Activated CD4-positive, alpha-beta memory T cell treated with anti-CD3 and anti-CD28 coated beads for 36 hours (primary cell): ENCODE measurements around the gene PRKCD. TPM values are rescaled to one million over a fixed set of nuclear protein-coding genes. Genes with fewer than 3 reads are reported as not detected.

ENCODE experiments used
- CTCF ChIA-PET: fragments of 350-600 bp; sonication (Branson Sonifier 250); formaldehyde crosslinking; loops from one replicate; lab custom pipeline; 2021; ENCODE audit warnings: antibody characterized with exemption, inconsistent platforms; lab: Charles Lee
- POLR2A ChIA-PET: fragments of 350-600 bp; sonication (Branson Sonifier 250); formaldehyde crosslinking; loops from one replicate; lab custom pipeline; 2021; ENCODE audit warnings: antibody characterized with exemption; lab: Charles Lee
- DNase-seq: peaks from one replicate; pipeline ENCODE4 v3.0.0-alpha.2; 2020
- H3K27ac Mint-ChIP-seq: one replicate; pipeline ENCODE4 v1.8.0; 2021; ENCODE audit warnings: mixed read lengths
- H3K27me3 Mint-ChIP-seq: one replicate; pipeline ENCODE4 v1.8.0; 2021; ENCODE audit warnings: mixed read lengths
- H3K36me3 Mint-ChIP-seq: one replicate; pipeline ENCODE4 v1.8.0; 2021; ENCODE audit warnings: mixed read lengths
- H3K4me1 Mint-ChIP-seq: one replicate; pipeline ENCODE4 v1.8.0; 2021; ENCODE audit warnings: low read depth, mixed read lengths
- H3K4me3 Mint-ChIP-seq: one replicate; pipeline ENCODE4 v1.8.0; 2021; ENCODE audit warnings: mild to moderate bottlenecking, mixed read lengths
- H3K9me3 Mint-ChIP-seq: one replicate; pipeline ENCODE4 v1.8.0; 2021; ENCODE audit warnings: mixed read lengths
- intact Hi-C: fragments of 100-400 bp; cut with micrococcal nuclease; formaldehyde crosslinking; loops from one replicate; pipeline ENCODE4 v1.15.1; 2023
- total RNA-seq, 2 experiments: library from RNA; stranded (reverse); gene quantifications; one replicate each; pipeline ENCODE4 v1.2.3, GENCODE V29; 2021

PRKCD gene
- total RNA-seq, 2 experiments from 2014 or later, result 23.8 to 25.9 TPM

- Mint-ChIP-seq H3K4me3 (no peak overlapping the region), H3K9me3 (no peaks in the 10 kb centered on the region), H3K4me1 (no peaks in the 10 kb centered on the region), H3K27me3 (no peaks in the 10 kb centered on the region), H3K36me3 (peaks cover 10% of the 10 kb centered on the region), H3K27ac (no peak overlapping the region)
- POLR2A ChIA-PET, result interaction anchor here (0.6 kb wide), 1 partner anchor 1742 kb away, joined by 3 read pairs; no protein-coding TSS in a partner anchor
- no peak for DNase-seq
- CTCF ChIA-PET, result no interaction called here
- intact Hi-C loops, result no loop called here
Measured at GRCh38 chr3:53242155-53242554, 81.1 kb downstream of the PRKCD start.

Other genes starting within 250 kb of the PRKCD start
- gene SFMBT1, start 115.1 kb upstream of the PRKCD start, total RNA-seq, result 10 to 100 TPM; 22.1 to 22.8 TPM
- gene RFT1, start 30.8 kb upstream of the PRKCD start, total RNA-seq, result 10 to 100 TPM; 35.0 to 38.2 TPM
- gene TKT, start 94.8 kb downstream of the PRKCD start, total RNA-seq, result 100 to 1,000 TPM; 252 to 254 TPM
- 10 to 100 TPM; 32.0 to 32.7 TPM for gene DCP1A, start 186.3 kb downstream of the PRKCD start, total RNA-seq